Prostate gland (tissue), 2 donors: ENCODE measurements around the gene GANC.

ENCODE experiments used
- CTCF ChIP-seq, 4 experiments: fragments of 200-600 bp in 2 of 4; fragments of 450-650 bp in 2 of 4; sonication (generic) in 2 of 4; IDR thresholded peaks; 1 replicate in 3 of 4; 2 replicates in 1 of 4; pipeline ENCODE4 v1.5.1; 2016 to 2019; ENCODE audit warnings: antibody characterized with exemption in 4 of 4, mild to moderate bottlenecking in 2 of 4, moderate library complexity in 2 of 4
- POLR2AphosphoS5 ChIP-seq: sonication (generic); formaldehyde crosslinking; IDR thresholded peaks from one replicate; pipeline ENCODE4 v1.6.1; 2017; ENCODE audit warnings: antibody characterized with exemption

GRCh38 chr15:42364529-42364928 lies 91.5 kb downstream of the GANC start:
- TF ChIP-seq CTCF (IDR thresholded peaks at IDR 0.05): no peak
- TF ChIP-seq POLR2AphosphoS5: no peak
